Measurements from ENCODE around the gene VAC14.
"Not testable (repeated sequence)": the region's sequence is repeated elsewhere in the genome, so short reads cannot be mapped to it uniquely, and the experiment has no call there.

The VAC14 gene

DNA sequence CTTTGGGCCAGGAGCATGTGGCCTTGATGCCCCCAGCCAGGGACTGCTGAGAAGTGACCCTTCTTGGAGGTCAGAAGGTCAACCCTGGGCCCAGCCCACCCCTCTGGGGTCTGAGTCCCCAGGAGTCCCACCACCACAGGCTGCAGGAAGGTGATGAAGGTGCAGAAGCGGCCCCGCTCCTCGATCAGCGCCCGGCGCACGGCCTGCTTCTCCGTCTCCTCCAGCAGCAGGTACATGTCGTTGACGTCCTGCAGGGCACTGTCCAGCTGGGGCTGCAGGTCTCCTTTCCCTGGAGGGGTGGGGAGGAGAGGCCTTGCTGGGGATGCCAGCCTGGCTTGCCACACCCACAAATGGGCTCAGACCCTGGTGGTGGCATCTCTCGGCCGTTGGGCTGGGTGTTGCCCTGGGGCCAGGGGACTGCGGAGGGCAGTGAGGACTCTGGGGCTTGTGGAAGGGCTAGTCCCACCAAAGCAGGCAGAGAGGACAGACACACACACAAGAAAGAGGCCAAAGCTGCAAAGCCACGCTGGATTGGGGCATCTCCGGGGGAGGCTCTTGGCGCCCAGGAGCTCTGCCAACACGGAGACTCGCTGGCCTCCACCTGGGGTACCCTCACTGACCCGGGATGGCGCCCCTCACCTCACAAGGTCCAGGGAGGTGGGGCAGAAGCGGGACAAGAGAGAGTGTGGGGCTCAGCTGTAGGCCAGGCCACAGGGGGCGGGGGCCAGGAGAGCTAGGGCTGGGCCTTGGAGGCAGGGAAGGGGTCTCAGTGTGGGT, 122.6 kb downstream of the VAC14 start:
- FAIRE-seq: no peak

DNA sequence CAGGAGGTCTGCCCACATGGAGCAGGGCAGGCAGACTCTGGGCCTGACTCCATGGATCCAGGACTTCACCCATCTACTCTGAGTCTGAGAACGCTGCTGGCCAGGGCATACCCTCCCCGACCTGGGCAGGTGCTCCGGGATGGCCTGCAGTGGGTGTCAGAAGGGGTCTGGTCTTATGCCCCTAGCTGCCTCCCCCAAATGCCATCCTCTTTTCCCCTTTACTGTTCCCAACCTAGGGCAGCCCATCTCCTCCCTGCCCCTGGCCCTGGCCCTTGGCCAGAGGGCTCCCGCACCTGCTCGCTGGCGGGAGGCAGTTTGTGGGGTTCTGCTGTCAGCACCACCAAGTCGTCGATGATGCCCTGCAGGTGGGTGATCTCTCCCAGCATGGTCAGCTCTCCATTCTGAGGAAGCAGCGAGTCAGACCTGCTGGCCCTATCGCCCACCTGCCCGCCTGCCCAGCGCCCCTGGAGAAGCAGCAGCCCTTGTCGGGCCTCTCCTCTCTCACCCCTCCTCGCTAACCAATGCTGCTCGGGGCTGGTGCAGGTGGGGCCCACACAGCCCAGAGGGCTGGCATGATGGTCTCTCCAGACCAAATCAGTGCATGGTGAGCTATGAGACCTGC, 123.3 kb downstream of the VAC14 start:
- FAIRE-seq: no peak

DNA sequence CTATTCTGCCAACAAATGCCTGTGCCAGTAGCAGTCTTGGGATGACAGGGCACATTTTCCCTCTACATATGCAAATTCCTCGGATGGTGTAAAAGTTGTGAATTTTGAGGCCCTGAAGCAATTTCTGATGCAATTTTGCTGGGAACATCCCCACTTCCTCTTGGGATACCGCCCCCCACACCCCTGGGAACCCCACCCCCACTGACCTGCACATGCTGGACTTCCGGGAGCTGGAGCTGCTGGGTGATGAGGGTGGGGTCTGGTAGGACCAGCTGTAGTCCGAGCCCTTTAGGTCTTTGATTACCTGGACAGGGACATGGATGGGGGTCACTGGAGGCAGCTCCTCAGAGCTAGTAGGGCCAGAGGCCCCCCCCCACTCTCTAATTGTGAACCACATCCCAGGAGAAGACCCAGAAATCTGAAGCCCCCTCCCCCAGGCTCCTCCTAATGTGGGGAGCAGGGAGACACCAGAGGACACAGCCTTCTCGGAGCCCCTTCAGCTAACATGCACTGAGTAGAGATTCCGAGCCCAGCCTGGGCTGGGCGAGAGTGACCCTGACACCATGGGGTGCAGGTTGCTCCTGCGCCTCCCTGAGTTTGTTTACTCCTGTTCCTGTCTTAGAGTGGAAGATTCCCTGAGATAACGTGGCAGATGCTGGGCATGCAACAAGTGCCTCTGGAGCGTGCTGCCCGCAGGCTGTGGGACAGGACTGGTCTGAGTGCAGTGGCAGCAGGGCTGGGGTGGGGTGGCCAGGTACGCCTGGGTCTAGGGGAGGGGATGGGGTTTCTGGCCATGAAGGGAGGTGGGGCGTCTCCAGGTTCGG, 124.1 kb downstream of the VAC14 start:
- FAIRE-seq: no peak

DNA sequence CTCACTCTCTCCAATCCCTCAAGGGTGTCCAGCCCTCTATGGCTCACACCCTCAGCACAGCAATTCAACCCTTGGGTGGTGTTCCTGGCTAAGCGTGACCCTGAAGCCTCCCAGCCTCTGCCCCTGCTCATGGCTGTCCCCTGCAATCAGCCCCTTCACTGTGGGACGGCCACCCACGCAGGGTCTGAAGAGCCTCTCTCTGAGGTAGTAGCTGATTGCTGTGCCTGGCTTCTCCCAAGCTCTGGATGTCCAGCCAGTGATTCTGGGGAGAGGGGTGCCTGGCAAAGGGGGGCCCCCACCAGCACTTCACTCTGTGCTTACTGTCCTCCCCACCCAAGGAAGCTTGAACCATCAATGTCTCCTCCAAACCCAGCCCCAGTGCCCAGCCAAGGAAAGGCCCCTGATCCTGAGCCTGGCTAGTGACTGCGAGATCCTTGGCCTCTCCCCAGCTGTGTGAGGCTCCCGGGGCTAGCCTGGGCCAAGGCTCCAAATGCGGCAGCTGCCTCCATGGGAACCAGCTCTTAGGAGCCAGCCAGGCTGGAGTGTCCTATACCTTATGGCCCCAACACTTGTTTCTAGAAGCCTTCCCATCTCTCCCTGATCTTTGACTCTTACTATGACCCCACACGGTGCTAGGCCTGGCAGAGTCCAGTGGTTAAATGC, 125.0 kb downstream of the VAC14 start:
- no peak for FAIRE-seq

DNA sequence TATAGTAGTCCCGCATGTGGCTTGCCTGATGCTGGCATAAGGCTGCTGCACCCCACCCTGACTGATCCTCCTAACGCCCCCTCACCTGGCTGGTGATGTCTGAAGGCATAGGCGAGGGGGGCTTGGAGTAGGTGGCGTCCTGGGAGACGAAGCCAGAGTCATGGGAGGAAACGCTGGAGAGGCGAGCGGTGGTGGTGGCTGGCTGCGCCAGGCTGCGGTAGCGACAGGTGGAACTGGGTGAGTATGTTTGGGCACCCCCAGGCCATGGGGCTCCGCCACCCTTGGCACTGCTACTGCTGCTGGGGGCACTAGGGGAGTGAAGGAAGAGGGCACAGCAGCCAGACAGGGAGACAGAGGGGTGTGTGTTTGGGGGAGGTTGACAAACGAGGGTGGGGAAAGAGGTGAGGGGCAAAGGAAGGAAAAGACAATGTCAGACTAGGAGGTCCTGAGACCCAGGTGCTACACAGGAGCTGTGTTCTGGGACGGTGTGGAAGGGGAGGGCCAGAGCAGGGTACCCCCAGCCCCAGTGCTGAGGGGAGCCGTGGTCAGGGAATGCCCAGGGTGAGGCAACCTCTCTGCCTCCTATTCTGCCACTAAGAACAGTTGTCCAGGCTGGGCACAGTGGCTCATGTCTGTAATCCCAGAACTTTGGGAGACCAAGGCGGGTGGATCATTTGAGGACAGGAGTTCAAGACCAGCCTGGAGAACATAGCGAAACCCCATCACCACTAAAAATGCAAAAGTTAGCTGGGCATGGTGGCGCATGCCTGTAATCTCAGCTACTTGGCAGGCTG, 126.5 kb downstream of the VAC14 start:
- FAIRE-seq: no peak

DNA sequence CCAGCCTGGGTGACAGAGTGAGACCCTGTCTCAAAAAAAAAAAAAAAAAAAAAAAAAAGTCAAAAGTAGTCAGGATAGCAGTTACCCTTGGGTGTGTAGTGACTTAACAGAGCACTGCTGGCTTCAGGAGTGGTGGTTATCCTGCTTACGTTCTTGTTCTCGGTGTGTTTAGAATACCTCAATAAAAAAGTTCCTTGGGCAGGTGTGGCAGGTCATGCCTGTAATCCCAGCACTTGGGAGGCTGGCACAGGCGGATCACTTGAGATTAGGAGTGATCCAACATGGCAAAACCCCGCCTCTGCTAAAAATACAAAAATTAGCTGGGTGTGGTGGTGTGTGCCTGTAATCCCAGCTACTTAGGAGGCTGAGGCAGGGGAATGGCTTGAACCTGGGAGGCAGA, 130.0 kb downstream of the VAC14 start:
- not testable (repeated sequence) for FAIRE-seq

DNA sequence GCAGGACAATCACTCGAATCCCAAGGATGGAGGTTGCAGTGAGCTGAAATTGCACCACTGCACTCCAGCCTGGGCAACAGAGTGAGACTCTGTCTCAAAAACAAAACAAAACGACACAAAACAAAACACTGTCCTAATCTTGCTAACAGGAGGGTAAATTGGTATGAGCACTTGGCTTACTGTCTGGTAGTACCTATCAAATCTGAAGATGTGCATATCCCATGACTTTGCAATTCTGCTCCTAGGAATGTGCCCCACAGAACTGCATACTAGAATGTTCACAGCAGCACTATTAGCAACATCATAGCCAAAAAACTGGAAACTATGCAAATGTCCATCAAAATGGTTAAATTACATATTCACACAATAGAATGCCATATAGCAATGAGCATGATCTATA, 130.8 kb downstream of the VAC14 start:
- FAIRE-seq: no peak

DNA sequence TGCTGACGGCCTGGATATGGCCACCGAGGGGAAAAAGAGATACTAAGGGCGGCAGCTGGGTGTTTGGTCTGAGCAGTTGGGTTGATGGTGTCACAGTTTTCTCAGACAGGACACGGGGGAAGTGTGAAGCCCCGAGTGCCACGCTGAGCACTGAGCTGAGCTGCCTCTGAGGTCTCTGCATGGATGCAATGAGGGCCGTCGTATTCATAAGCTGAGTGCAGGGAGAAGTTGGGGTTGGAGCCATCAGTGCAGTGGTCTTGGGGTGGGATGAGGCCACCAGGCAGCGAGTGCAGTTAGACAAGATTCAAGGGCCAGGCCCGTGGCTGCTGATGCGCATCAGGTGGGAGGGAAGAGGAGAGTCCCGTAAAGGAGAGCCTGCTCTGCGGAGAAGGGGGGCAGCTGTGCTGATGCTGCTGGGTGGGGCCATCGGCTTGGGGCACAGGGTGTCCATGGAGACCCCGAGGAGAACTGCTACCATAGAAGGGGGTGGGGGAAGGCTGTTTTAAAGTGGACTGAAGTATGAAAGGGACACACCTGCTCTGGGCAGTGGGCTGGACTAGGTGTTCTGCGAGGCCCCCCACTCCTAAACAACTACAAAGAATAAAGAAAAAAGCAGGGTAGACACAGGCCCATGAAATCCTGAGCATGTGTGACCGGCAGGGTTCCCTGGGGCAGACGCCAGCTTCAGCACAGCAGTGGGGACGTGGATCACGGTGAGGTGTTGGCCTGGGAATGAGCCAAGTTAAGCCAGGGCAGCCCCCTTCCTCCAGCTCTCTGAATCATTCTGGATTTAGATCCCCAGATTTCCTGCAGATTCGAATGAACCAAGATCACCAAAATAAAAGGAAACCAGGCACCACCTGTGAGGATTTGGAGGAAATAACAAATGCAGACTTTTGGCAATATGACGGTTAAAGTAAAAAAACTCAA, 134.9 kb downstream of the VAC14 start:
- FAIRE-seq: no peak

DNA sequence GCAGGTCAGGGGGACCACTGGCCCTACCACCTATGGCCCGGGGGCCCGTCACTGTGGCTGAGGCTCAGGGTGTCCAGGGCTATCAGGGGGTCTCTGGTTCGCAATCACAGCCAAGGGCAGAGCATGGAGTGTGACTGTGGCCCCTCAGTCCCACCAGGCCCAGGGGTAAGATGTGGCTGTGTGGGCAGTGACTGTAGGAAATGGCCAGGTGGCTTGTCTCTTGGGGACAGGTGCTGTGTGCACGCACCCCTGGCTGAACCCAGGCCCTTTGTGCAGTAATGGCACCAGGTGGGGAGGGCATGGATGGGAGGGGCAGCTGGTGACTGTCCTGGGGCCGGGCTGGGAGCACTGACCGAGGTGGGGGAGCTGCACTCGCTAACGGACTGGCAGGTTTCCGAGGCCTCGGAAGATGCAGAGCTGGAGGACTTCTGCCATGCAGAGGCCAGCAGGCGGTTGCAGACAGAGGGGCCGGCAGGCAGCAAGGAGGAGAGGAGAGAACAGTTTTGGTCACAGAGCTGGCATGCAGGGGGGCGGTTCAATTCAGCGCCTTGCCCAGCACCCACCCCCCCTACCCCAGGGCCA, 135.8 kb downstream of the VAC14 start:
- no peak for FAIRE-seq

DNA sequence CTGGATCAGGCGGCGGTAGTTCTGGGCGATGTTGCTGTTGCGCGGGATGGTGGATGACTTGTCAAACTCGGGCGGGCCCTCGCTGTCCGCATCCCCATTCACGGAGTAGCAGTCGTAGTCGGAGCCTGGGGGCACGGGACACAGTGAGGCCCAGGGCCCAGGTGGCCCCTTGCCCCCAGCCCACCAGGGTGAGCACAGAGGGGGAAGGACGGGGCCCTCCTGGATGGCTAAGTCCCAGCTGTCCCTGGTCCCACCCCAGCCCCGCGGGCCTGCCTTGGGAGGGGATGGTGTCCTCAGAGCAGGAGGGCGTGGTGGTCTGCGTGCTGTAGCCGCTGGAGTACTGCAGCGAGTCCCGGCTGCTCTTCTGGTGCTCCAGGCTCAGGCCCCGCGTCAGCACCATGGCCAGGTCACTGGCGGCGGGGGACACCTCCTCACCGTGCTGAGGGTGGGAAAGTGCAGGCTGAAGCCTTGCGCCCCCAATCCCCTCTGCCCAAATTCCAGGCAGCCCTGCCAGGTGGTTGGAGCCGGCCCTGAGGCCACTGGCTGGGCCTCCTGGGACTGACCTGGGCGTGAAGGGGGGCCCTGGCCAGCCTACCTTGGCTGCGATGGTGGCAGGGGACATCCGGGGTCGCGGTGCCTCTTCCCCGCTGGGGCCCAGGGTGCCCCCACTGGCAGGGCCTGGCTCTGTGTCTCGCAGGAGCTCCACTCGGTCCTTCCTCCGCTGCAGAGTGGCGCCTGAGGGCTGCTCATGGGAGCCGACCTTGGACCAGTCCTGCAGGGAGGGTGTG, 136.4 kb downstream of the VAC14 start:
- no peak for FAIRE-seq

DNA sequence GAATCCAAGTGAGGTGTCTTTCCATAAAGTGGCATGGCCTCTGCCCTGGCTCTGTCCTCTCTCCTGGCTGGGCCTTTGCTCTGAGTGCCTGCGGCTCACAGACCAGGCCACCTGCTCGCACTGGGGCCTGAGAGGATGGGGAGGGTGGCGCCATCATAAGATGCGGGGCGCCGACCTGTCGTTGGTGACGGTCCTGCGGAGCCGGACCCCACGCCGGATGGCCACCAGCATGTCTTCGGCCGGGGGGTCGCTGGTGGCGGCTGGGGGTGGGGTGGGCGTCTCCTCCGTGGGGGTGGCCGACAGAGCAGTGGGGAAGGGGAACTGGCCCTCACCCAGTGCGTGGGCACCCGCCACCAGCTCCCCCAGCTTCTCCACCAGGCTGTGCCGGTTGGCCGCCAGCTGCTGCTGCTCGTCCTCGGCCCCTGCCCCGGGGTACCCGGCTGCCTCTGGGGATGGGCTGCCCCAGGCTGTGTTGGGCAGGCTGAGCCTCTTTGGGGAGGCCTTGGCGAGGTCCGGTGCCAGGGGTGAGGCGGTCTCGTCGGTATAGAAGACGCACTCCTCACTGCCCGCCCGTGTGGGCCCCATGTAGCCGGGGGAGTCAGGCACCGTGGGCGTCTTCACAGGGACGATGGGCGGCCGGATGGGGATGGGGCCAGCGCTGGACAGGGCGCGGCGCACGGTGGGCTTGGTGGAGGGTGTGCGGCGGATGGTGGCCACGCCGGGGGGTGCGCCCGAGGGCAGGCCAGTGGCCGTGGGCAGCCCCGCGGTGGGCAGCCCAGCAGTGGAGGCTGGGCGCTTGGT, 137.2 kb downstream of the VAC14 start:
- FAIRE-seq: no peak

DNA sequence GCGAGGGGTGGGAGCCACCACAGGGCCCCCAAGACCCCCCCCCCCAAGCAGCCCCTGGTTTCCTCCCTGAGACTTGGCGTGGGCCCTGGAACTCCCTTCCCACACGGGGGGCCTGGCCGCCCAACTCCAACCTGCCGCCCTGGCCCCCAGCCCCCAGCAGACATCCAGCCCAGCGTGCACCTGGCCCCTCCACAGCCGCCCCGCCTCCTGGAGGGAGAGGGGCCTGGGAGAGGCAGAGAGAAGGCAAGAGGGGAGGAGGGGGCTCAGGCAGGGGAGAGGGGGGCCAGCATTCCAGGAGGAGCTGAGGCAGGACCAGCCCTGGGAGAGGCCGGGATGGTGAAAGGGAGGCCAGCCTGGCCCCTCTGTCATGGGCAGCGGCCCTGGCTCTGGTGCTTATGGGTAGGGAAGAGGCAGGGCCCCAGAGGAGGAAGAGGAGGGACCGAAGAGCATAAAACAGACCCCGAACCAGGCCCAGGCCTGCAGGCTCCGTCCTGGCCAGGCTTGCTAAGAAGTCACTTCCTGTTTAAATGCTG, 137.9 kb downstream of the VAC14 start:
- FAIRE-seq: no peak

DNA sequence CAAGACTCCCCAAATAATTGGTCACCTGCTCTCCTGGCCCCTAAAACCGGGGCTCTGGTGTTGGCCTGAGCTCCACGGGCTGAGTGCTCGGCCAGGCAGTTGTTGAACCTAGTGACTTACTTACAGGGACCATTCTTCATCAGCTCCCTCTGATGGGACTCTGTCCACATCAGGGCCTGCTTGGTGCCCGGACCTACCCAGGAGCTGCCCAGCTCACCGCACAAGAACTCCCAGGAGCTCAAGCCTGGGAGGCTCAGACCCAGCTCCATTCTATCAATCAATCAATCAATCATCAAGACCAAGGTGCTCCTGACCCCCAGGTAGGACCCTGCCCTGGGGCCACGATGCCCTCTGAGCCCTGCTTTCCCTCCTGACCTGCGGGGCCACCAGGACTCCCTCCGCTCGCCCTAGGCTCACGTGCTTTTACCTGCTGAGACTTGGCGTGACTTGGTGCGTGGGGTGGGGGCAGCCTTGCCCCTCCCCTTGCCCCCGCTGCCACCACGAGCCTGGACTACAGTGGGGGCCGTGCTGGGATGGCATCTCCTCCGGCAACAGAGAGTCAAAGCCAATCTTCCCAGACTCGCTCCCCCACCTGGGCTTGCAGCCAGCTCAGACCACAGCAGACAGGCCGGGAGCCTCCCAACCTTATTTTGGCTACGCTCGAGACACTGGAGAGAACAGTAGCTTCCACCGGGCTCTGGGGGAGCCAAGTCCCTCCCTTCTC, 138.9 kb downstream of the VAC14 start:
- no peak for FAIRE-seq

DNA sequence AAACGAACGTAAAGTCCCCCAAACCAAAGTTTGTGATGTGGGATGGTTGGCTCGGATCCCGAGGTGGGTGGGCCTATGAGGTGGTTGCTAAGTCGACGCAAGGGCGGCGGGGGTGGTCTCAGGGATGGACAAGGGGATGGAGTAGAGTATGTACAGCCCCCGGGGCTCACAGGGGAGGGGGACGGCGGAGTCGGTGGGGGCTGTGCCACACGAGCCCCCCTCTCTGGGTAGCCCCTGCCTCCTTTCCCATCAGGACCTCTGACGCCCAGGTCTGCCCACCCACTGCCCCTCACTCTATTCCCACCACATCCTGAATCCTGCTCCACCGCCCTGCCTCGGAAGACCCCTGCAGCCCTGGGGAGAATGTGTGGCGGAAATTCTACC, 139.4 kb downstream of the VAC14 start:
- no peak for FAIRE-seq

DNA sequence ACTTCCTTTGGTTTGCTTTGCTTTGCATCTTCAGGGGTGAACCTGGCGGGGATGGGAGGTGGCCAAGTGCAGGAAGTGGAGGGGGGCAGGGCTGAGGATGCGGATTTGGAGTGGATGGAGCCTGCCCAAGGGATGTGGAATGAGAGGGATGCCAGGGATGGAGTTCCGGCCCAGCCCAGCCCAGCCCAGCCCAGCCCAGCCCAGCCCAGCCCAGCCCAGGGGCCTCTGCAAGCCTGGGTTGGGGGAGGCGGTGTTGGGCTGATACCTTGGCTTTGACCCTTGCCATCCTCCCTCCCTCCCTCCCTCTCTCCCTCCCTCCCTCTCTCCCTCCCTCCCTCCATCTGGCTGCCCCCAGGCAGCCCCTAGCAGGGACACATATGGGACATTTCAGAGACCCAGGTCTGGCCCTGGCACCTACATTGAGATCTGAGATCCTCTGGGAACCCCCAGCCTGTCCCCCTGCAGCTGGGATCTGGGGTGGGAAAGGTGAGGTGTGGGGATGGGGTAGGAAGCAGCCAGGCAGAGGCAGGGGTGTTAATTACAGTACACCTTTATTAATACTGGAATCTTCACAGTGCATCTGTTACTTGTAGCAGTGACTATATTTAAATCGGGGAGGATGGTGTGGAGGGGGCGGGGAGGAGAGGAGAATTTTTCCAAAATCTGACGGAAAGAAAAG, 140.1 kb downstream of the VAC14 start:
- no peak for FAIRE-seq

DNA sequence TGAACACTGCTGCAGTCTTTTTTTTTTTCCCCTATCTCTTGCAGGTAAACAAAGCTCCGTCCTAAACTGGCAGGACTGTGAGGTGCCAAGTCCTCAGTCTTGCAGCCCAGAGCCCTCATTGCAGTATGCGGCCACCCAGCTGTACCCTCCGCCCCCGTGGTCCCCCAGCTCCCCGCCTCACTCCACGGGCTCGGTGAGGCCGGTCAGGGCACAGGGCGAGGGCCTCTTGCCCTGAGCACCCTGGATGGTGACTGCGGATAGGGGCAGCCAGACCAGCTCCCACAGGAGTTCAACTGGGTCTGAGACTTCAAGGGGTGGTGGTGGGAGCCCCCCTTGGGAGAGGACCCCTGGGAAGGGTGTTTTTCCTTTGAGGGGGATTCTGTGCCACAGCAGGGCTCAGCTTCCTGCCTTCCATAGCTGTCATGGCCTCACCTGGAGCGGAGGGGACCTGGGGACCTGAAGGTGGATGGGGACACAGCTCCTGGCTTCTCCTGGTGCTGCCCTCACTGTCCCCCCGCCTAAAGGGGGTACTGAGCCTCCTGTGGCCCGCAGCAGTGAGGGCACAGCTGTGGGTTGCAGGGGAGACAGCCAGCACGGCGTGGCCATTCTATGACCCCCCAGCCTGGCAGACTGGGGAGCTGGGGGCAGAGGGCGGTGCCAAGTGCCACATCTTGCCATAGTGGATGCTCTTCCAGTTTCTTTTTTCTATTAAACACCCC, 140.8 kb downstream of the VAC14 start:
- FAIRE-seq: no peak

DNA sequence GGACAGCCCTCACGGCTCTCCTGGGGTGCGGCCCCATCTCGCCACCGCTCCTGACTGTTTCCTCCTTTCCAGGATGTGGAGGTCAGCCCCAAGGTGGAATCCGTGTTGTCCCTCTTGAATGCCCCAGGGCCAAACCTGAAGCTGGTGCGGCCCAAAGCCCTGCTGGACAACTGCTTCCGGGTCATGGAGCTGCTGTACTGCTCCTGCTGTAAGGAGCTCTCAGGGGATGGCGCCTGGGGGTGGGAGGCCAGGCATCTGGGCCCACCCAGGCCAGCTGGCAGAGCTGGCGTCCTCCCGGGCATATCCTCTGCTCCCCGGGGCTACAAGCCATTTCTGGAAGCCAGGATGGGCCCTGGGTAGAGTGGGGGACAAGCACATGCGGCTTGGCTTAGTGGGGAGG, 141.4 kb downstream of the VAC14 start:
- FAIRE-seq: no peak

All from endometrium (tissue), 2 donors.